PFSK-1 (cell line): ENCODE measurements around the gene FANCC.

Experiments
- FOXP2 ChIP-seq: optimal IDR thresholded peaks from 2 replicates; pipeline ENCODE3; 2011; ENCODE audit warnings: borderline replicate concordance, control low read depth, inconsistent platforms; ENCODE audit not compliant: insufficient read depth; ENCODE audit errors: extremely low read length, extremely low read depth
- POLR2AphosphoS5 ChIP-seq: IDR thresholded peaks from 2 replicates; pipeline ENCODE4 v1.6.1; 2012; ENCODE audit warnings: low read depth, mild to moderate bottlenecking, control low read depth, low read length, moderate library complexity
- REST ChIP-seq, 2 experiments: IDR thresholded peaks; 2 replicates each; pipeline versions ENCODE4 v1.6.1 to v1.8.0; 2011 to 2012; ENCODE audit warnings: low read depth in 2 of 2, low read length in 2 of 2, control low read depth in 1 of 2, inconsistent platforms in 1 of 2, mild to moderate bottlenecking in 1 of 2, moderate library complexity in 1 of 2; ENCODE audit not compliant: insufficient read depth in 1 of 2
- SIN3A ChIP-seq: IDR thresholded peaks from 2 replicates; pipeline ENCODE4 v1.6.1; 2012; ENCODE audit warnings: mild to moderate bottlenecking, low read length, moderate library complexity, borderline replicate concordance; ENCODE audit not compliant: insufficient read depth
- TAF1 ChIP-seq: IDR thresholded peaks from 2 replicates; pipeline ENCODE4 v1.6.1; 2012; ENCODE audit warnings: low read length, control low read depth, borderline replicate concordance; ENCODE audit not compliant: insufficient read depth

The FANCC gene

GRCh38 chr9:95142728-95143127, 174.8 kb downstream of the FANCC start:
- no peak for TF ChIP-seq TAF1
- TF ChIP-seq REST (IDR thresholded peaks at IDR 0.05; ENCODE audit: insufficient read depth in 1 of 2, low read depth in 2 of 2, low read length in 2 of 2) = no peak
- TF ChIP-seq POLR2AphosphoS5 = no peak
- no peak for TF ChIP-seq SIN3A
- TF ChIP-seq FOXP2 = no peak

- no peak for TF ChIP-seq SIN3A
- no peak for TF ChIP-seq FOXP2
- TF ChIP-seq TAF1 = no peak
- TF ChIP-seq POLR2AphosphoS5 = no peak
- no peak for TF ChIP-seq REST (IDR thresholded peaks at IDR 0.05; ENCODE audit: insufficient read depth in 1 of 2, low read depth in 2 of 2, low read length in 2 of 2)
These were observed 175.2 kb downstream of the FANCC start for GRCh38 chr9:95142315-95142714.

GRCh38 chr9:95140821-95141220, 176.7 kb downstream of the FANCC start:
- no peak for TF ChIP-seq POLR2AphosphoS5

- TF ChIP-seq SIN3A (no peak), REST (IDR thresholded peaks at IDR 0.05; ENCODE audit: insufficient read depth in 1 of 2, low read depth in 2 of 2, low read length in 2 of 2) (no peak), POLR2AphosphoS5 (no peak), TAF1 (no peak), FOXP2 (no peak)
These were observed 178.4 kb downstream of the FANCC start for GRCh38 chr9:95139126-95139525.

- TF ChIP-seq SIN3A = no peak
- no peak for TF ChIP-seq POLR2AphosphoS5
- TF ChIP-seq REST (IDR thresholded peaks at IDR 0.05; ENCODE audit: insufficient read depth in 1 of 2, low read depth in 2 of 2, low read length in 2 of 2) = no peak
- TF ChIP-seq TAF1 = no peak
- no peak for TF ChIP-seq FOXP2
These were observed 179.0 kb downstream of the FANCC start for GRCh38 chr9:95138474-95138873.
